Stimulated activated memory B cell treated with anti-CD40 and anti-IgM and Interleukin-4, amounts not matched to agents 10 μg/mL and 1 μg/mL and 100 μg/mL, for 72 hours (primary cell): Measurements from ENCODE around the gene MBD5.

ENCODE experiments used
- ATAC-seq: fragments of 150-1000 bp; cut with Tn5 transposase; 2 replicates; pipeline ENCODE4 v1.10.0; 2021
- H3K27ac Mint-ChIP-seq: one replicate; pipeline ENCODE4 v1.8.0; 2022; ENCODE audit warnings: mild to moderate bottlenecking, mixed read lengths
- H3K27me3 Mint-ChIP-seq: one replicate; pipeline ENCODE4 v1.8.0; 2022; ENCODE audit warnings: mixed read lengths
- H3K36me3 Mint-ChIP-seq: one replicate; pipeline ENCODE4 v1.8.0; 2022; ENCODE audit warnings: mixed read lengths
- H3K4me1 Mint-ChIP-seq: one replicate; pipeline ENCODE4 v1.8.0; 2022; ENCODE audit warnings: mixed read lengths
- H3K4me3 Mint-ChIP-seq: one replicate; pipeline ENCODE4 v1.8.0; 2022; ENCODE audit warnings: mild to moderate bottlenecking, moderate library complexity, mixed read lengths
- H3K9me3 Mint-ChIP-seq: one replicate; pipeline ENCODE4 v1.8.0; 2022; ENCODE audit warnings: mixed read lengths

MBD5 gene

GRCh38 chr2:148048475-148049221 lies 27.8 kb downstream of the MBD5 start:
- Mint-ChIP-seq H3K36me3 (peaks cover 15% of the 10 kb centered on the region), H3K27me3 (no peaks in the 10 kb centered on the region), H3K27ac (peak overlapping the region; percentile 66), H3K4me3 (peak overlapping the region; percentile 6), H3K9me3 (no peaks in the 10 kb centered on the region), H3K4me1 (peaks cover 55% of the 10 kb centered on the region)
- ATAC-seq, result peak; percentile 68

DNA sequence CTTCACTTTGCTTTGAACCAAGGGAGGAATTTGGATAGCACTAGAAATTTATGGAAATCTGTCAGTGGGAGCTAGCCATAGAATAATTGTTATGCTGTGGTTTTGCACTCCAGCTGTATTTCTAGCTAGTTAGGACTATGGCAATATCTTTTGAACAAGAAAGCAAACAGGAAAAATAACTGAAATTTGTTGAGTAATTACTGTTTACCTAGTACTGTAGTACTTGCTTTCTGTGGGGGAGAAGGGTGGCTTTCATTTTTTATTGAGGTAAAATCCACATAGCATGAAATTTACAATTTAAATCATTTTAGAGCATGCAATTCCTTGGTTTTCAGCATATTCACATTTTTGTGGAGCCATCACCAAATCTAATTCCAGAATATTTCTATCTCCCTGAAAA lies 28.4 kb downstream of the MBD5 start:
- peaks cover 20% of the 10 kb centered on the region for H3K36me3 Mint-ChIP-seq
- H3K27ac Mint-ChIP-seq, result peak overlapping the region; percentile 66
- no peak for ATAC-seq
- H3K4me3 Mint-ChIP-seq, result no peak overlapping the region
- H3K9me3 Mint-ChIP-seq, result no peaks in the 10 kb centered on the region
- peaks cover 55% of the 10 kb centered on the region for H3K4me1 Mint-ChIP-seq
- H3K27me3 Mint-ChIP-seq, result no peaks in the 10 kb centered on the region

GRCh38 chr2:148052687-148053086 lies 31.8 kb downstream of the MBD5 start:
- Mint-ChIP-seq H3K27me3 (no peaks in the 10 kb centered on the region), H3K27ac (no peak overlapping the region), H3K9me3 (no peaks in the 10 kb centered on the region), H3K4me1 (peaks cover 40% of the 10 kb centered on the region), H3K36me3 (peaks cover 27% of the 10 kb centered on the region), H3K4me3 (no peak overlapping the region)
- no peak for ATAC-seq

GRCh38 chr2:148058641-148059040 lies 37.8 kb downstream of the MBD5 start:
- H3K27ac Mint-ChIP-seq, result no peak overlapping the region
- no peak for ATAC-seq
- no peak overlapping the region for H3K4me3 Mint-ChIP-seq
- peaks cover 5% of the 10 kb centered on the region for H3K4me1 Mint-ChIP-seq
- peaks cover 17% of the 10 kb centered on the region for H3K36me3 Mint-ChIP-seq
- no peaks in the 10 kb centered on the region for H3K9me3 Mint-ChIP-seq
- no peaks in the 10 kb centered on the region for H3K27me3 Mint-ChIP-seq

DNA sequence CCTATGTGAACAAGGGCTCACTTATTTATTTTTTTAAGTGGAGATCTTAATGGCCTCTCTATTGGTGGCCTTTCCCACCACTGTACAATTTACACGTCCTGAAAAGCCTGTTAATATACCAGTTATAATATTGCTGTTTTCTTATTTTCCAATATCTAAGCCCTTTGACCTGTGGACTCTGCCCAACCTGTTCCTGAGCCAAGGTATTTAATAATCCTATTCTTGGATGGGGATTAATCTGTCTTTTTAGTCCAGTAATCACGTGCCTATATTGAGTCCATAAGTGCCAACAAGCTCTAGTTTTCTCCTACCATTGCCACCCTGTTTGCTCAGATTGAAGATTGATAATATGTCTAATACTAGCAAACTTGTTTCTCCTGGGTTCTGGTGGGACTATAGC lies 42.7 kb downstream of the MBD5 start:
- H3K27ac Mint-ChIP-seq, result no peak overlapping the region
- no peaks in the 10 kb centered on the region for H3K27me3 Mint-ChIP-seq
- no peaks in the 10 kb centered on the region for H3K4me1 Mint-ChIP-seq
- H3K36me3 Mint-ChIP-seq, result peaks cover 12% of the 10 kb centered on the region
- ATAC-seq, result no peak
- no peak overlapping the region for H3K4me3 Mint-ChIP-seq
- no peaks in the 10 kb centered on the region for H3K9me3 Mint-ChIP-seq

DNA sequence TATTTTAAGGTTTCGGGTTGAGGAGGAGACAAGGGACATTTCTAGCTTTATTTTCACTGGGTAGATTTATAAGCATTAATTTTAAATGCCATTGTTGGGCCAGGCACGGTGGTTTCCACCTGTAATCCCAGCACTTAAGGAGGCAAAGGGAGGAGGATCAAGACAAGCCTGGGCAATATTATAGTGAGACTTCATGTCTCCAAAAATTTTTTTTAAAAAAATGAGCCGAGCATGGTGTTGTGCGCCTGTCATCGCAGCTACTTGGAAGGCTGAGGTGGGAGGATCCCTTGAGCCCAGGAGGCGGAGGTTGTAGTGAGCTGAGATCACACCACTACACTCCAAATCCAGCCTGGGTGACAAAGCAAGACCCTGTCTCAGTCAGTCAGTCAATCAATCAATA lies 45.0 kb downstream of the MBD5 start:
- H3K36me3 Mint-ChIP-seq, result peaks cover 18% of the 10 kb centered on the region
- H3K9me3 Mint-ChIP-seq, result no peaks in the 10 kb centered on the region
- peaks cover 6% of the 10 kb centered on the region for H3K4me1 Mint-ChIP-seq
- no peaks in the 10 kb centered on the region for H3K27me3 Mint-ChIP-seq
- H3K27ac Mint-ChIP-seq, result no peak overlapping the region
- H3K4me3 Mint-ChIP-seq, result no peak overlapping the region
- no peak for ATAC-seq

- H3K4me1 Mint-ChIP-seq, result peaks cover 7% of the 10 kb centered on the region
- no peak overlapping the region for H3K27ac Mint-ChIP-seq
- ATAC-seq, result no peak
- H3K4me3 Mint-ChIP-seq, result no peak overlapping the region
- no peaks in the 10 kb centered on the region for H3K27me3 Mint-ChIP-seq
- H3K36me3 Mint-ChIP-seq, result peaks cover 18% of the 10 kb centered on the region
- H3K9me3 Mint-ChIP-seq, result no peaks in the 10 kb centered on the region
Observed at GRCh38 chr2:148067801-148068200, 46.9 kb downstream of the MBD5 start.

- peaks cover 10% of the 10 kb centered on the region for H3K4me1 Mint-ChIP-seq
- no peaks in the 10 kb centered on the region for H3K9me3 Mint-ChIP-seq
- ATAC-seq, result no peak
- no peak overlapping the region for H3K27ac Mint-ChIP-seq
- H3K4me3 Mint-ChIP-seq, result no peak overlapping the region
- no peaks in the 10 kb centered on the region for H3K27me3 Mint-ChIP-seq
- H3K36me3 Mint-ChIP-seq, result peaks cover 10% of the 10 kb centered on the region
Observed at GRCh38 chr2:148071351-148071750, 50.5 kb downstream of the MBD5 start.

DNA sequence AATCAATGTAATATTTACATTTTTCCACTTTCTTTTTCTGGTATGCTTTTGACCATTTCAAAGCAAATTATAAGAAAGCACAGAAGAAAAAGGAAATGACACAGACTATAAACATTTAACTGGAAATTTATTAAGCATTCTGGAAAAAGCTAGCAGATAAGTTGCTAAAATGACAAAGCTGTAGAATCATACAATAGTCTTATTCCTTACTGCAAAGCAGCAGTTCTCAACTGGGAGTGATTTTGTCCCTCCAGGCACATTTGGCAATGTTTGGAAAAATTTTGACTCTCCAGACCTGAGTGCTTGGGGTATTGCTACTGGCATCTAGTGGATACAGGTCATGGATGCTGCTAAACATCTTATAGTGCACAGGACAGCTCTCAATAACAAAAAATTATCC lies 75.1 kb downstream of the MBD5 start:
- no peak for ATAC-seq
- Mint-ChIP-seq H3K36me3 (peaks cover 11% of the 10 kb centered on the region), H3K4me1 (peaks cover 12% of the 10 kb centered on the region), H3K4me3 (no peak overlapping the region), H3K27ac (no peak overlapping the region), H3K27me3 (no peaks in the 10 kb centered on the region), H3K9me3 (peaks cover 12% of the 10 kb centered on the region)

DNA sequence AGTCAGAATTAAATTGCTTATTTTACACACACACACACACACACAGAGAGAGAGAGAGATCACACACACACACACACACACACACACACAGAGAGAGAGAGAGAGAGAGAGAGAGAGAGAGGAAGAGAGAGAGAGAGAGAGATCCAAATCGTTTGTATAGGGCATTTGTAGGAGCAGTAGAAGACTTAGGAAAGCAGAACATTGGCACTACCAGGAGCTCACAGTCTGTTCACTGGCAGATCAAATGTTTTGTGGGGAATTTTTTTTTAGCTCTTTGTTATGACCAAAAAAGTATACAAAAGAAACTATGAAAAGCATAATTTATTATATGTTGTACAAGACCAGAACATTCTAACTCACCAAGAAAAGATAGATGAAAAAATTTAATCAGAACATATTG lies 81.8 kb downstream of the MBD5 start:
- Mint-ChIP-seq H3K4me3 (no peak overlapping the region), H3K9me3 (peaks cover 8% of the 10 kb centered on the region), H3K4me1 (peaks cover 14% of the 10 kb centered on the region), H3K27ac (no peak overlapping the region), H3K36me3 (peaks cover 32% of the 10 kb centered on the region), H3K27me3 (no peaks in the 10 kb centered on the region)
- ATAC-seq, result no peak

GRCh38 chr2:148103946-148104345 lies 83.1 kb downstream of the MBD5 start:
- Mint-ChIP-seq H3K27ac (no peak overlapping the region), H3K9me3 (peaks cover 4% of the 10 kb centered on the region), H3K27me3 (no peaks in the 10 kb centered on the region), H3K36me3 (peaks cover 28% of the 10 kb centered on the region), H3K4me3 (no peak overlapping the region), H3K4me1 (peaks cover 7% of the 10 kb centered on the region)
- ATAC-seq, result no peak

DNA sequence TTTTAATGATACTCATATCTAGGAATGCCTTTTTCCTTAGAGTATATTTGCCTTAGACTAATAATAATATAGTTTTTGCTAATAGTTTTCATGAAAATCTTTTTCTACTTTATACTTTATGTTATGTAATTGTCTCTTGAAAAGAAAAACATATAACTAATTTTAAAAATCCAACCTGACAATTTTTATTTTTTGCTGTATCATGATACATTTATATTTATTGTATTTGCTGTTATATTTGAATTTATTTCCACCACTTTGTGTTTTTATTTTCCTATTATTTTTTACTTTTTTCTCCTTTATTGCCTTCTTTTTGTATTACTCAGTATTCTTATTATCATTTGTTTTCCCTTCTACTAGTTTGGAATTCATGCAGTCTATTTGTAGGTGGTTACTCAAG lies 85.4 kb downstream of the MBD5 start:
- H3K27me3 Mint-ChIP-seq, result no peaks in the 10 kb centered on the region
- H3K36me3 Mint-ChIP-seq, result peaks cover 28% of the 10 kb centered on the region
- H3K27ac Mint-ChIP-seq, result no peak overlapping the region
- H3K4me3 Mint-ChIP-seq, result no peak overlapping the region
- peaks cover 4% of the 10 kb centered on the region for H3K9me3 Mint-ChIP-seq
- H3K4me1 Mint-ChIP-seq, result peaks cover 21% of the 10 kb centered on the region
- ATAC-seq, result no peak

- H3K27ac Mint-ChIP-seq, result no peak overlapping the region
- no peak for ATAC-seq
- no peaks in the 10 kb centered on the region for H3K27me3 Mint-ChIP-seq
- H3K4me1 Mint-ChIP-seq, result peaks cover 16% of the 10 kb centered on the region
- peaks cover 28% of the 10 kb centered on the region for H3K36me3 Mint-ChIP-seq
- no peak overlapping the region for H3K4me3 Mint-ChIP-seq
- H3K9me3 Mint-ChIP-seq, result peaks cover 4% of the 10 kb centered on the region
Observed at GRCh38 chr2:148108385-148108784, 87.5 kb downstream of the MBD5 start.

- H3K4me1 Mint-ChIP-seq, result peaks cover 16% of the 10 kb centered on the region
- no peaks in the 10 kb centered on the region for H3K27me3 Mint-ChIP-seq
- H3K36me3 Mint-ChIP-seq, result peaks cover 28% of the 10 kb centered on the region
- peak overlapping the region; percentile 10 for H3K27ac Mint-ChIP-seq
- no peak for ATAC-seq
- H3K4me3 Mint-ChIP-seq, result no peak overlapping the region
- peaks cover 4% of the 10 kb centered on the region for H3K9me3 Mint-ChIP-seq
Observed at GRCh38 chr2:148110184-148110583, 89.3 kb downstream of the MBD5 start.

DNA sequence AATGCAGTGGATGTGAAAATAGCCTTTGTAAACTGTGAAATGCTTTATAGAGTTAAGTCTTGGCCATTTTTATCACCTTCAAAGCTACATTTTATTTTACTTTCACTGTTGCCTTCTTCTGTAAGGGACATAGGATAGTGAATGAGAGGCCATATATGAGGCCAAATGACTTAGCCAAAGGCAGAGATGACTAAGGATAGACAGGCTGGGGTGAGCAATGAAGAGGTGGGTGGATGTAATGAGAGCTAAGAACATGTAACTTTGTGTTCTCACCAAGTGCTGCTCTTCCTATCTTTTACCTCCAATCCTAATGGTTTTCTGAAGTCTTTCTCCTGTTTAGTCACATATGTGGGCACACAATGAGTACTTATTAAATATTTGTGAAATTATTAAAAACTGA lies 101.9 kb downstream of the MBD5 start:
- no peak overlapping the region for H3K4me3 Mint-ChIP-seq
- no peak overlapping the region for H3K27ac Mint-ChIP-seq
- no peaks in the 10 kb centered on the region for H3K27me3 Mint-ChIP-seq
- H3K9me3 Mint-ChIP-seq, result peaks cover 2% of the 10 kb centered on the region
- peaks cover 29% of the 10 kb centered on the region for H3K36me3 Mint-ChIP-seq
- H3K4me1 Mint-ChIP-seq, result no peaks in the 10 kb centered on the region
- ATAC-seq, result no peak

DNA sequence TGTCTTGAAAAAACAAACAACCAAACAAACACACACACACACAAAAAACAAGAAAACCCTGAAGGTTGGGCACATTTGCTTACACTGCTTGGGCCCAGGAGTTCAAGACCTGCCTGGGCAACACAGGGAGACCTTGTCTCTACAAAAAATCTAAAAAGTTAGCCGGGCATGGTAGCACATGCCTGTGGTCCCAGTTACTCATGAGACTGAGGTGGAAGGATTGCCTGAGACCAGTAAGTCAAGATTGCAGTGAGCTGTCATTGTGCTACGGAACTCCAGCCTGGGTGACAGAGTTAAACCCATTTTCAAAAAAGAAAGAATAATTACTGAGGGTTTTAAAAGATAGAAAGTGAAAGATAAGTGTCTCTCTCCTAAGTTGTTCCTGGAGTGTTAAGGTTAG lies 103.4 kb downstream of the MBD5 start:
- Mint-ChIP-seq H3K27me3 (no peaks in the 10 kb centered on the region), H3K27ac (no peak overlapping the region)

More for the DNA sequence above, 103.4 kb downstream of the MBD5 start:
- H3K4me3 Mint-ChIP-seq, result no peak overlapping the region
- no peaks in the 10 kb centered on the region for H3K4me1 Mint-ChIP-seq
- peaks cover 20% of the 10 kb centered on the region for H3K36me3 Mint-ChIP-seq
- no peak for ATAC-seq
- no peaks in the 10 kb centered on the region for H3K9me3 Mint-ChIP-seq
